GM19351 (cell line): ENCODE measurements around the gene GAS2L2.
"Not testable (repeated sequence)": the region's sequence is repeated elsewhere in the genome, so short reads cannot be mapped to it uniquely, and the experiment has no call there.

Source experiments
- ATAC-seq: cut with Tn5 transposase; IDR thresholded peaks from one replicate; pipeline ENCODE4 v1.9.1; 2021; ENCODE audit warnings: mild to moderate bottlenecking, moderate library complexity; ENCODE audit not compliant: unreplicated experiment

Gene GAS2L2

DNA sequence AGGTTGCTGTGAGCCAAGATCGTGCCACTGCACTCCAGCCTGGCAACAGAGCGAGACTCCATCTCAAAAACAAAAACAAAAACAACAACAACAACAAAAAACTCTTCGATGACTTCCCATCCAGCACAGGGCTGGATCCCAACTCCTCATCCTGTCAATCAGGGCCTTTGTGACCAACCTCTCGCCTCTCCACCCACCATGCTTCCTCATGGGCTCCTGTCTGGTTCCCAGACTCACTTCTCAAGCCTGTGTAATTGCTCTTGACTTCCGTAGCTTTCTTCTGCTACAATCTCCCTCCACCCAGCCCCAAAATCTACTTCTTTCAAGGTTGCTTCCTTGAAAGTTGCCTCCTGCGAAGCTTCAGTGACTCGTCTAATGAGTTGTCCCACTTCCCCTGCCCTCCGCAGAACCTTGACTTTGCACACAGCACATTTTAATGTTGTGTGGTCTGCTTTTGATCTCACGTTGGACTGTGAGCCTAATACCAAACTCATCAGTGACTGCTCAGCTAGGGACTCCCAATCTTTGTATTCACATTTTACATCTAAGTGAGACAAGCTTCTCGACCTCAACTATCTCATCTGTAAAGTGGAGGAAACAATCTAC, 22.5 kb downstream of the GAS2L2 start:
- no peak for ATAC-seq

DNA sequence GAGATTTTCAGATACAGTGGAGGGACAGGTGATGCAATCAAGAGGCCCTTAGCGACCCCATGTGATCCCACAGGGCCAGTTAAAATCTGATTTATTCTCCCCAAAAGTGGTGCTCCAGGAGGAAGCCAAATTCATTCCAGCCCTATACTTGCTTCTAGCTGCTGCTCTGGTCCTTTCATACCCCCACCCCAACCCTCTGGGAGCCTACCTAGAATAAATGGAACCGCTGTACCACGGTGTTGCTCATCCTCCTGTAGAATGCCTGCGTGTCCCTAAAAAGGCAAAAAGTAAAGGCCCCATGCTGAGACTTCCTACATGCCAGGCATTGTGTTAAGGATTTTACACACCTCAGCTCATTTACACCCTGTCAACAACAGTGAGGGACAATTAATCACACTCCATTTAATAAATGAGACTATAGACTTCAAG, 23.6 kb downstream of the GAS2L2 start:
- ATAC-seq = no peak

DNA sequence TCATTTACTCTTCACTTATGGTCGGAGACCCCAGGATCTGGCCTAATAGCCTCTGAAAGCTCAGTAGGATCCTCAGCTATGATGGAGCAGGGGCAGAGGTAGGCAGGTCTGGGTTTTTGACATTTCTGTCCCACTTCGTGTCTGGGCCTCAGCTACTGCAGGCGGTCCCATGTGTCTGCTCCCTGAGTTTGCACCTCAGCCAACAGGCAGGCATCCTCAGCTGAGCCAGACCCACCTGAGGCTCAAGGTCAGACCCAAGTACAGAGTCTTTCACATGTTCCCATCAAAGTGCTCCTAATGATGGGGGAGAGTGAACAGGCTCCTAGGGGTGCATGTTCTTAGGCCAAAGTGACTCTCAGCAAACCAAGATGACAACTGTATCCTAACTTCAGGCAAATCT, 24.5 kb downstream of the GAS2L2 start:
- ATAC-seq = no peak

DNA sequence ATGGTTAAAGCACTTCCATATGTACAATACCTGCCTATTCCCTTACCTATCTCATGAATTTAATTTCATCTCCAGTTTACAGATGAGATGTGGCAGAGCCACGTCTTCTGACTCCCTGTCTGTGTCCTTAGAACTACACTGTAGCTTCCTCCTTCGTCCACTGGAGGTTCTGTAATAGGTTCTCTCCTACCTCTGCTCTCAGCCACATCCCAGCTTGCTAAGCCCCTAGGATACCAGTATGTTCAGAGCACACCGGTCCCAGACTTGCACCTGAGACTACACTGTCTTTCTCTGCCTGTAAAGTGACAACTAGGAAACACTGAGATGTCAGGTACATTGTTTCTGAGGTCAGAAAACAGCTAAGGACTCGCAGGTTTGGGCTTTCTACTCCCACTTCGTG, 25.4 kb downstream of the GAS2L2 start:
- ATAC-seq = no peak

DNA sequence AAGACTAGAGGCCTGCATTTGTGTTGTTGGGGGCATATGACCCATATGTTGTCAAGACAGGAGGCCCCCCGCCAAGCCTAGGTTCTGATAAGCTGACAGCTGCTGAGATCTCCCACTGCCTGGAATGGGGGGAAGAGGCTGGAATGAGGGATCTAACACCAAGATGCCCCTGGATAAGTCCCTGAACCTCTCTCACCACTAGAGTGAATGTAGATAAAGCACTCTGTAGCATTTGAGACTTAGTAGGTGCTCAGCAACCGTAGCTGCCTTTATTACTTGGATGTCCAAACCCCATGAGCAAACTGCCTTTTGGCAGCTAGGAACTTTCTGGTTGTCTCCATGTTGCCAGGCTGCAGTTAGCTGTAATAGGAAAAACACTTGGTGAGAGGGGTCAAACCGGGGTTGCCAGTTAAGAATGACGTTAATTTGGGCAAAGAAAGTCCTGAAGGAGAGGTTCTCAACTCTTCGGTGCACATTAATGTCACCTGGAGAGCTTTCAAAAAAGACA, 26.0 kb downstream of the GAS2L2 start:
- no peak for ATAC-seq

DNA sequence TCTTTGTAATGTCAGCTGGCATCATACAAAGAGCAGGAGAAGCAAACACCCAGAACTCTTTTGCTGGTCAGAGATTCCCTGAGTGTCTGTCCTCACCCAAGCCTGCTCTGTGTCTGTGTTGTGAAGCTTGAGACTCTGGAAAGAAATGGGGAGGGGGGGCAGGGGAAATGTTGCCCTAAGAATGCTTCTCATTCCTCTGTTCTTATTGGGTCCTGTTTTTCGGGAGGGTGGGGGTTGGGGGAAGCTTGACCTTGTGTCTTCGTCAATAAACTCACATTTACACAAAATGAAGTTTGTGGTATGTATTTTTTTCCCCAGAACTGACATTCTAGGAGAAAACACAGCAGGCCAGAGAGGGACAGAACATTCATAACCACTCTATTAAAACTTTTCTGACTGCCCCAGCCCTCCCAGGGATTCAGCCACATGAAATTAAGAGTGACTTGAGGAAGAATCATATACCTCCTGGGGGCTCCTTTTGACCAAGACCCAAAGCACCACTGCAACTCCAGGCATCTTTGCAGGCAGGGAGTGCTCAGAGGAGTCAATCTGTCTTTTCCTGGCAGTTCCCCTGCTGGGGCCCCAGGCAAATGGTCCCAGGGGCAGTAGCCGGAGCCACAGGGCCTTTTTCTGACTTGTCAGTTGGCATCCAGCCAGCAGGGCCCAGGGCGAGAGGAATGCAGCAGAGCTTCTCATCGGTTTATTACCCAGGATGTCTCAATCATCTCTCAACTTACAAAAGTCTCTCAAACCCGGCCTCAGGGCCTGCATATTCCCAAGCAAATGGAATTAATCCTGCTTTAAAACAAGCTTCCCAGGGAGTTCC, 26.7 kb downstream of the GAS2L2 start:
- no peak for ATAC-seq

DNA sequence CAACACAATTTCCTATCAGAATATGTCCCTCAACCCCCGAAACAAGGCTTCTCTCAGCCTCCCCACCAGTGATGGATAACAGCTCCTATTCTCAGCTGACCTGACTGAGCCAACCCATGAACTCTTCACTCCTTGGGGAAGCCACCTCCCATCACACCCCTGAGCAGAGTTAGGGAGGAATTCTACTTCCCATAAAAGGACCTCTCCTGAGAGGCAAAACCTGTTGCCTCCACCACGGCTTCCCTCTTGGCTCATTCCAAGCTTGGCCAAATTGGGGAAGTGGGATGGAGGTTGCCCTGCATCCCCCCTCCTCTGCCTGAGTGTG, 27.3 kb downstream of the GAS2L2 start:
- ATAC-seq = no peak

DNA sequence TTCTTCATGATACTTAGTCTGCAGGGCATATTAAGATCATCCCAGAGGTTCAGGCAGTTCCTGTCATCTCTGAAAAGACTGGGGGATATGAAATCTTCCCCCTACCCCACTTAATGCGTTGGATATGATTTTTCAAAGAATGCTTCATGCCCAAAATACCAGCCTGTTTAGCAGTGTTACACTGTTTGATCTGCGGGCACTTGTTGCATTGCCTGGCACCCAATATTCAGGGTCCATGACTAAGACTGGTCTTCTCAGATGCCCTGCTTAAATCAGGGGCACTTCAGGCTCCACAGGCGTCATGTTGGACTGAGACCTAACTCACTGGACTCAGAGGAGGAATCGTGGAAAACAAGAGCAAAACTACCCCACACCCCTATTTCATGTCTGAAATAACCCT, 28.0 kb downstream of the GAS2L2 start:
- ATAC-seq = no peak

DNA sequence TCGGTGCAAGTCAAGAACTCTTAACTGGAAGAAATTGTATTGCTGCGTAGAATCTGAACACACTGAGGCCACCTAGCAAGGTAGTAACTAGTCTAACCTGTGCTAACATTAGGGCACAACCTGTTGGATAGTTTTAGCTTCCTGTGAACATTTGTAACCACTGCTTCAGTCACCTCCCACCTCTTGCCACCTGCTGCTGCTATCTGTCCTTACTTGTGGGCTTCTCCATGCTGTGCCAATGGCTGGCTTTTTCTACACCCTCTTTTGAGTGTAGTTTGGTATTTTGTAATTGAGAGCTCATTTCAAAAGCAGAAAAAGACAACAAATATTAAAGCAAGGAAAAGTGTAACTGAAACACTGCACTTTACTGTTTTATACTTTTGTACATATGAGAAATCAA, 29.3 kb downstream of the GAS2L2 start:
- no peak for ATAC-seq

DNA sequence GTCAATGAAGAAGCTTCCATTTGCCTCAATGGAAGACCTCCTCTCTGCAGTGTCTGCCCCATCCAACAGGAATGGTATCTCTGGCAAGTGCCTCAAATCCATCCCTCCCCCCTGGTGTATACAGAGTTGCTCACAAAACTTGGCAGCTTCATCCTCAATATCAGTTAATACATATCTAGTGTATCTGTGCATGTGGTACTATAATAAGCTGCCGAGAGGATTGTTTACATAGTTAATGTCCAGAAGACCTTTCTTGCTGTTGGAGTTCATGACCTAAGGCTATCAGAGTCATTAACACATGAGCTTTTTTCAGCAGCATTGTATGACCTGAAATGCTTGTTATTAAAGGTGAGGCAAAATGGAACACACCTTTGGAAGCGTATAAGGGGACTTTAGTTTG, 35.6 kb downstream of the GAS2L2 start:
- no peak for ATAC-seq

DNA sequence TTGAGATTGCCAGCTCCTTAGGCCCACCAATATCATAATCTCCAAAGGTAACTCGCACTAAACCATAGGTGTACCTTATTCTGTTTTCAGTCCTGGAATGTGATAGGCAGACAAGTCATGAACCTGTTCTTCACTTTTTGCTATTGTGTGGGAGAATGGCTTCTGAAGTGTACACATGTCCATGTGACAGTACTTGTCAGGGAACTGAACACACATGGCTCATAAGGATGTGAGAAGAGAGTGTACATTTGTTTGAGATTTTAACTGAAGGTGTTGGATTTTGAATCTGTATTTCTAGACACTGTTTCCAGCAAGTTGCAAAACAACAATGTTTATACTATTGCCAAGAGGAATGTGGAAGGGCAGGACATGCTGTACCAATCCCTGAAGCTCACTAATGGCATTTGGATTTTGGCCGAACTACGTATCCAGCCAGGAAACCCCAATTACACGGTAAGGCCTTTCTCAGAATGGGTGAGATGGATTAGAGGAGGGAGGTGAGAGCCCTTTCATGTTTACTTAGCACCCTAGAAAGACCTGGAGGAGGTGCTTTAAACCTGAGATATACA, 36.1 kb downstream of the GAS2L2 start:
- no peak for ATAC-seq

DNA sequence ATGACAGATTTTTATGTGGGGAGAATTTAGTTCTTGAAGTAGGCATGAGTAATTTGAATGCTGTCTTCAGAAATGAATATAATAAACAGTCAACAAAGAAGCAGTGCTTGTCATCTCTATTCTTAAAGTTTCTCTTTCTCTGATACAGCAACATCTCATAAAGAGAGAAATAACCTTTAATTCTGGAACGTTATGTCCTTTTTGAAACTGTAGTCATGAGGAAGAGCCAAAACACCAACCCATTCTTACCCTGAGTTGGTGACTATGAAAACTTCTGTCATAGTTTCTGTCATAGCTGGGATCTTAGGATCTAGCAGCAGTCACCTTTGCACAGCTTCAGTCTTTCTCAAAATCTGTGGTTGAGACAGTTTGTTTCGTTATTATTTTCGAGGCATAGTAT, 36.9 kb downstream of the GAS2L2 start:
- ATAC-seq = no peak

DNA sequence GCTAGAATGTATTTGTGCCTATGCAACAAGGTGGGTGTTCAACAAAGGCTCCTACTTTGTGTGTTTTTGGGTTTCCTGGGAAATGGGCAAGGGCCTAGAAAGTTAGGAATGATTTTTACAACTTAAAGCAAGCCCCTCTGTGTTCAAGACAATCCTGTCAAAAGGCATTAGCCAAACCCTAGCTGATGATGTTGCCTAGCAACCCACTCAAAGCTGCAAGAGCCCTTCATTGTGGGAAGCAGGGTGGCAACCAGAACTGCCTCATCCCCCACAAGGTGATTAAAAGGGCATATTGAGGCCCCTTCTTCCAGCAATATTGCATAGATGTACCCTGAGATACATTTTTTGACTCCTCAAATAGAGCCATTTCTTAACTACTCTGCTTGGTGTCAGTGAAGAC, 37.6 kb downstream of the GAS2L2 start:
- ATAC-seq = no peak

DNA sequence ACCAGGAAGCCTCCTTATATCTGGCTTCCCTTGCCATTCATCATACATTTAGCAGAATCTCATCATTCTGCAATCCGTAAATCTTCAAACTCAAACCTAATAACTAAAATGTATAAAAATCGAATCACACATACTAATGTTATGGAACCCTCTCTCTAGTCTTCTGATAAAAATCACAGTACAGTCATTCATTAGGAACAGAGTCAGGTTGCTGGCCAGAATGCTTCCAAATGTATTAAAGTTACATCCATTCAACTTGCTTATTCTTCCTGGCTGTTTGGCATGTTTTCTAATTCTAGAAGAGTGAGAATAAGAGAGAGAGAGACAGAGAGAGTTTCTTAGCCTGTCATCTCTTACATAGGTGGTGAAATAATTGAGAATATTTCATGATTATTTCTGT, 38.1 kb downstream of the GAS2L2 start:
- ATAC-seq = no peak

DNA sequence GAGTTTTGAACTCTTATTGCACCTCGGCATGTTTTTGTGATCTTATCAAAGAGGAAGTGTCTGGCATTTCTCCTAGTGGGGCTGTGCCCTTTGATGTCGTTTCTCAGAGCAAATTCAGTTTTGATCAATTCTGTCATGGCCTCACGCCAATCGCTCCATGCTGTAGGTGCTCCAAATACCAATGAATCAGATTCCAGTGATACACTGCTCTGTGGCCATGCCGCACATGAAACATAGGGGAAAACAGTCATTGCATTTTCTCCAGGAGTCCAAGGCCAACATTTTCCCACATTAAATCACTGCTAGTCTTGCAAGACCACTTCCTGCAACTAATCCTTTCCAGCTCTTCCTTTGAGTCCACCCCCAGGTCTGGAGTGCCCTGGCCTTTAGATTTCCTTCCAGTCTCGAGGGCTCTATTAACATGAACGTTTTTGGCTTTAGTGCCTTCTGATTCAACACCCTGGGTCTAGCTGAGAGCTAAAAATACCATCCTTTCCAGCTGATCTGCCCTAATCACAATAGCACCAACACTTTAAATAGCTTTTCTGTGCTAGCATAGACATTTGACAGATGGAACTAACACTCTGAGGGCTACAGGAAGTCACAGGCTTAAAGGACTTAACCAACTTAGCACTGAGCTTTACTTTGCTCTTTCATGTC, 39.8 kb downstream of the GAS2L2 start:
- ATAC-seq = no peak

DNA sequence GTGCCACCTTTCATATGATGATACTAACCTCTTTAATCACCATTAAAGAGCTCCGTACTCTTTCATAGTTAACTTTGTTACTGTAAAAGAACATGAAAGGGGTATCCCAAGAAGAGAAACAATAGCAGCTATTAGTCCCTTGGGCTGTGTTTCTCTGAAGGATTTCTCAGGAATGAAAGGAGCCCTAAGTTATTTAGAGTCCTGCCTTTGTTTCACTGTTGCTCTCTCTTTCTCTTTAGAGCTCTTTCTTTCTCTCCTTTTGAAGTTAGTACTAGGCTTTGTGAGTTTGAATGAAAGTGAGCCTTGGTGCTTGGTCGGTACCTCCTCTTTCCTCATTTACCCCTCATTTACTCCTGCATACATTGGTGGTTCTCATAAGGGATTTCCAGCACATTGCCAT, 42.1 kb downstream of the GAS2L2 start:
- ATAC-seq = no peak

DNA sequence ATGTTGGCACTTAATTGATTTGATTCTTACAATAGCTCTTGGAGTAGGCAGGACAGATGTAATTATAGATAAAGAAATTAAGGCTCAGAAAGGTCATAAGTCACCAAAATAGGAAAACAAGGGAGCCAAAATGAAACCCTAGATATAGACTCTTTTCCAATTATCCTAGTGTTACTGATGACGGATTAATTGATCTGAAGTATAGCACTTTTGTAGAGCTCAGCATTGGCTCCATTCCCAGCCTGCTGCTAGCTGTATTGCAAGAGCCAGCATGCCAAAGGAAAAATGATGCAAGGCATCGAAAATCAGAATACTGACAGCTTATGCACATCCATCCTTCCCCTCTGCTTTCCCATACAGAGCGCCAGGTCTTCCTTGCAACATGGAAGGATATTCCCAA, 43.2 kb downstream of the GAS2L2 start:
- ATAC-seq = no peak

DNA sequence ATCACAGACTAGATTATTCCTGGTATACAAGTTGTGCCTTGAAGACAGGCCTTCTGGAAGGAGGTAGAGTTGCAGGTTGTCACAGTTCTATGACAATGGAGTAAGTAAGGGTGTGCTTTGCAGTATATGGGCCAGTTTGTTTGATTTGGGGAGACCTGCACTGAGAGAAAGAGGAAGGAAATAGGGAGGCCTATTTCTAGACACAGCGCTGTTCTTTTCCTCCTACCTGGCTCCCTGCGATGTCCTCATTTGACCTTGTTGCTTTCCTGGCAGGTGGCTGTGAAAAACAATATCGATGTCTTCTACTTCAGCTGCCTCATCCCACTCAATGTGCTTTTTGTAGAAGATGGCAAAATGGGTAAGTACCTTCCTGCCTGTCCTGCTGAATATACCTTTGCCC, 44.1 kb downstream of the GAS2L2 start:
- no peak for ATAC-seq

DNA sequence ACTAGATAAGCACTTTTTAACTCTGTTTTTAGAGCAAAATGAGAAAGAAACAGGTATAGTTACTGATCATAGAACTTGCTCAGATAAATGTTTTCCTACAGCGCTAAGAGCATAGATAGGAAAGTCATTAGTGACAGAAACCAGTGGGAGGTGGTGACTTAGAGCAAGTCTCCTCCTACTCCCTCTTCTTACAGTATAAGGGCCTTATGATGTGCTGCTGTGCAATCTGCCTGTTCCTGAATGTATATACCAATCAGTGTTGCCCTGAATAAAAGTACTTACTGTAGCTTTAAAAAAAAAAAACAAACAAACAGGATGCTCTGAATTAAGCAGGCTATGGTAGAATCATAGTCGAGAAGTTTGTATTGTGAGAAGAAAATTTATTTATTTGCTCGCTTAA, 44.9 kb downstream of the GAS2L2 start:
- no peak for ATAC-seq

DNA sequence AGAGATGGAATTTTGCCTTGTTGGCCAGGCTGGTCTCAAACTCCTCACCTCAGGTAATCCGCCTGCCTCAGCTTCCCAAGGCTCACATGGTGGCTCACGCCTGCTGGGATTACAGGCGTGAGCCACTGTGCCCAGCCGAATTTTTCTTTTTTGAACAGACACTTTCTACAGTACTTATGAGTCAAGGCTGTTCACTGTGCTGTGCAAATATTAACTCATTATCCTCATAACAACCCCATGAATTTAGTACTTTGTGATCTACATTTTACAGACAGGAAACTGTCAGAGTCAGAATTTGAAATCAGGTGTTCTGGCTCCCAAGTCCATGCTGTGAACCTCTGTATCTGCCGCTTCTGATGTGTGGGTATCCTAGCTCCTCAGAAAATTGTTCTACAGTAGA, 47.3 kb downstream of the GAS2L2 start:
- ATAC-seq = no peak

DNA sequence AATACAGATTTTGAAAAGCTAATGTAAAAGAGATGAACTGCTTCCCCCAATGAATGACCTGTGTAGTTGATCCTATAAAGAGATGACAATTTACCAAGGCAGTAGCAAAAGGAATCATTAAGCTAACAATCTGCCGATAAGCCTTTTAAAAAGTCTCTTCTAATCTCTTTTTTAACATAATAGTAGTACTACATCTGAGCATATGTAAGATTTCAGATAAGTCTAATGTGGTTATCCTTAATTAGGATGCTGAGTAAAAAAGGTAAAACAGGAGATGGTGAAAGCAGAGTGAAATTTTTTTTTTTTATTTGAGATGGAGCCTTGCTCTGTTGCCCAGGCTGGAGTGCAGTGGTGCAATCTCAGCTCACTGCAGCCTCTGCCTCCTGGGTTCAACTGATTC, 47.8 kb downstream of the GAS2L2 start:
- ATAC-seq = no peak

DNA sequence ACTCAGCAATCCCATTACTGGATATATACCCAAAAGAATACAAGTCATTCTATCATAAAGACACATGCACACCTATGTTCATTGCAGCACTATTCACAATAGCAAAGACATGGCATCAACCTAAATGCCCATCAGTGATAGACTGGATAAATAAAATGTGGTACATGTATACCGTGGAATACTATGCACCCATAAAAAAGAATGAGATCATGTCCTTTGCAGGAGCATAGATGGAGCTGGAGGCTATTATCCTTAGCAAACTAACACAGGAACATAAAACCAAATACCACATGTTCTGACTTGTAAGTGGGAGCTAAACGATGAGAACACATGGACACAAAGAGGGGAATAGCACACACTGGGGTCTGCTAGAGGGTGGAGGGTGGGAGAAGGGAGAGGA, 49.7 kb downstream of the GAS2L2 start:
- ATAC-seq = not testable (repeated sequence)
